H9 (cell line): Measurements from ENCODE around the gene CD3D. TPM values are rescaled to one million over a fixed set of nuclear protein-coding genes. Genes with fewer than 3 reads are reported as not detected.

ENCODE experiments used
- DNase-seq: peaks from one replicate; pipeline ENCODE4 v3.0.0-alpha.2; 2017
- H2AFZ ChIP-seq: one replicate; pipeline ENCODE4 v1.6.1; 2013; ENCODE audit warnings: mild to moderate bottlenecking, low read length, control low read depth, moderate library complexity
- H2AK5ac ChIP-seq: 2 replicates; pipeline ENCODE4 v1.6.1; 2013; ENCODE audit warnings: low read length, control low read depth, mixed read lengths; ENCODE audit not compliant: insufficient read length
- H2BK120ac ChIP-seq: one replicate; pipeline ENCODE4 v1.6.1; 2013; ENCODE audit warnings: low read depth, mild to moderate bottlenecking, low read length, control low read depth, inconsistent platforms; ENCODE audit not compliant: poor library complexity, severe bottlenecking
- H2BK12ac ChIP-seq: 2 replicates; pipeline ENCODE4 v1.6.1; 2013; ENCODE audit warnings: low read length, control low read depth, mixed read lengths, low read depth; ENCODE audit not compliant: insufficient read length
- H2BK15ac ChIP-seq: 2 replicates; pipeline ENCODE4 v1.6.1; 2013; ENCODE audit warnings: low read depth, low read length, control low read depth
- H2BK20ac ChIP-seq: one replicate; pipeline ENCODE4 v1.6.1; 2013; ENCODE audit warnings: low read depth, mild to moderate bottlenecking, low read length, control low read depth, inconsistent platforms; ENCODE audit not compliant: poor library complexity, severe bottlenecking
- H2BK5ac ChIP-seq: 2 replicates; pipeline ENCODE4 v1.6.1; 2013; ENCODE audit warnings: low read length, control low read depth, mixed read lengths; ENCODE audit not compliant: insufficient read length
- H3K14ac ChIP-seq: 2 replicates; pipeline ENCODE4 v1.6.1; 2013; ENCODE audit warnings: low read length, control low read depth; ENCODE audit not compliant: insufficient read depth
- H3K18ac ChIP-seq: 2 replicates; pipeline ENCODE4 v1.6.1; 2013; ENCODE audit warnings: low read depth, mild to moderate bottlenecking, mixed read lengths, low read length, control low read depth; ENCODE audit not compliant: insufficient read length
- H3K23ac ChIP-seq: 2 replicates; pipeline ENCODE4 v1.6.1; 2013; ENCODE audit warnings: low read length, control low read depth, mixed read lengths, low read depth; ENCODE audit not compliant: insufficient read length
- H3K23me2 ChIP-seq: 2 replicates; pipeline ENCODE4 v1.6.1; 2013; ENCODE audit warnings: low read depth, mild to moderate bottlenecking, mixed read lengths, low read length, control low read depth; ENCODE audit not compliant: insufficient read length, poor library complexity, severe bottlenecking
- H3K27ac ChIP-seq: 2 replicates; pipeline ENCODE4 v1.5.1; 2013; ENCODE audit warnings: low read length, control low read depth, mixed read lengths, low read depth; ENCODE audit not compliant: insufficient read length
- H3K27me3 ChIP-seq: 2 replicates; pipeline ENCODE4 v1.6.1; 2013; ENCODE audit warnings: low read length, control low read depth, inconsistent platforms; ENCODE audit not compliant: insufficient read depth
- H3K4ac ChIP-seq: 2 replicates; pipeline ENCODE4 v1.6.1; 2013; ENCODE audit warnings: low read depth, mild to moderate bottlenecking, control low read depth, inconsistent platforms, low read length, moderate library complexity
- H3K4me1 ChIP-seq: 2 replicates; pipeline ENCODE4 v1.6.1; 2013; ENCODE audit warnings: low read length, control low read depth, inconsistent platforms; ENCODE audit not compliant: insufficient read depth
- H3K4me2 ChIP-seq: 2 replicates; pipeline ENCODE4 v1.6.1; 2013; ENCODE audit warnings: low read length, control low read depth, mixed read lengths; ENCODE audit not compliant: insufficient read length, insufficient read depth
- H3K56ac ChIP-seq: 2 replicates; pipeline ENCODE4 v1.6.1; 2013; ENCODE audit warnings: low read depth, mild to moderate bottlenecking, mixed read lengths, low read length, control low read depth; ENCODE audit not compliant: insufficient read length
- H3K79me1 ChIP-seq: 2 replicates; pipeline ENCODE4 v1.6.1; 2013; ENCODE audit warnings: low read depth, mild to moderate bottlenecking, moderate library complexity, low read length, control low read depth, inconsistent platforms; ENCODE audit not compliant: insufficient read depth, poor library complexity, severe bottlenecking
- H3K79me2 ChIP-seq: 2 replicates; pipeline ENCODE4 v1.6.1; 2013; ENCODE audit warnings: low read length, control low read depth, inconsistent platforms; ENCODE audit not compliant: insufficient read depth
- H3K9ac ChIP-seq: 2 replicates; pipeline ENCODE4 v1.6.1; 2013; ENCODE audit warnings: low read length, control low read depth, mixed read lengths; ENCODE audit not compliant: insufficient read length; ENCODE audit errors: extremely low read depth
- H3K9me3 ChIP-seq: one replicate; pipeline ENCODE4 v1.6.1; 2013; ENCODE audit warnings: low read depth, low read length, inconsistent platforms; ENCODE audit not compliant: control insufficient read depth
- H3T11ph ChIP-seq: one replicate; pipeline ENCODE4 v1.6.1; 2013; ENCODE audit warnings: mild to moderate bottlenecking, low read length, control low read depth, inconsistent platforms
- H4K20me1 ChIP-seq: one replicate; pipeline ENCODE4 v1.6.1; 2013; ENCODE audit not compliant: control insufficient read depth, insufficient read length, insufficient read depth
- H4K5ac ChIP-seq: 2 replicates; pipeline ENCODE4 v1.6.1; 2013; ENCODE audit warnings: low read depth, mild to moderate bottlenecking, mixed read lengths, low read length, control low read depth; ENCODE audit not compliant: insufficient read length
- H4K8ac ChIP-seq: replicated peaks from 2 replicates; pipeline ENCODE4 v1.6.1; 2013; ENCODE audit warnings: low read length, control low read depth, mixed read lengths, low read depth; ENCODE audit not compliant: insufficient read length
- H4K91ac ChIP-seq: 2 replicates; pipeline ENCODE4 v1.6.1; 2013; ENCODE audit warnings: low read depth, mild to moderate bottlenecking, moderate library complexity, mixed read lengths, low read length, control low read depth; ENCODE audit not compliant: insufficient read length
- H3K27ac Mint-ChIP-seq, 3 experiments: 2 replicates in 2 of 3; 3 replicates in 1 of 3; pipeline ENCODE4 v1.8.0; 2020 to 2021; ENCODE audit warnings: mixed read lengths in 3 of 3, mild to moderate bottlenecking in 1 of 3, moderate library complexity in 1 of 3
- H3K27me3 Mint-ChIP-seq: 2 replicates; pipeline ENCODE4 v1.8.0; 2021; ENCODE audit warnings: low read depth, mild to moderate bottlenecking, moderate library complexity, mixed read lengths
- H3K36me3 Mint-ChIP-seq, 3 experiments: 2 replicates in 2 of 3; 3 replicates in 1 of 3; pipeline ENCODE4 v1.8.0; 2020 to 2021; ENCODE audit warnings: low read depth in 3 of 3, mixed read lengths in 3 of 3; ENCODE audit not compliant: insufficient read depth in 1 of 3
- H3K4me1 Mint-ChIP-seq, 2 experiments: 2 replicates each; pipeline ENCODE4 v1.8.0; 2020; ENCODE audit warnings: mixed read lengths in 2 of 2
- H3K4me3 Mint-ChIP-seq, 2 experiments: 2 replicates in 1 of 2; 3 replicates in 1 of 2; pipeline ENCODE4 v1.8.0; 2020 to 2021; ENCODE audit warnings: mild to moderate bottlenecking in 2 of 2, mixed read lengths in 2 of 2, moderate library complexity in 1 of 2
- H3K9me3 Mint-ChIP-seq, 2 experiments: 2 replicates in 1 of 2; 3 replicates in 1 of 2; pipeline ENCODE4 v1.8.0; 2020; ENCODE audit warnings: mild to moderate bottlenecking in 2 of 2, mixed read lengths in 2 of 2, moderate library complexity in 1 of 2
- CTCF ChIP-seq: fragments of 200-600 bp; sonication (generic); conservative IDR thresholded peaks from 3 replicates; pipeline ENCODE4 v1.8.0; 2021; ENCODE audit warnings: antibody characterized with exemption, mild to moderate bottlenecking
- total RNA-seq: library from RNA; stranded (reverse); gene quantifications from 2 replicates; pipeline ENCODE4 v1.2.1, GENCODE V29; 2021

Gene CD3D
- total RNA-seq, 1 experiment from 2014 or later: not detected

DNA sequence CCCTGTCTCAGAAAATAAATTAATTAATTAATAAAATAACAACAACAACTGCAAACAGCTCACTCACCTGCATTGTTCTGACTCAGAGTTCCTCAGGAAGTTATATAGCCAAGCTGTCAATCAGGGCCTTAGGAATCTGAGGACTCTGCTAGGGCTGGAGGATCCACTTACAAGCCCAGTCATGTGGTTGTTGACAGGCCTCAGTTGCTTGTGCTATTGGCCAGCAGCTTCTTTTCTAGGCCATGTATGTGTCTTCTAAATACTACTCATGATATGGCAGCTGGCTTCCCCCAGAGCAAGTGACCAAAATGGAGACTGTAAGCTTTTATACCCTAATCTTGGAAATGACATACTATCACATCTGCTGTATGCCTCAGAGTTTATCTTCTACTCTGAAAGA is 38.1 kb upstream of the CD3D start:
- no peak for DNase-seq
- H3T11ph ChIP-seq: no peak overlapping the region
- H3K79me2 ChIP-seq: no peaks in the 10 kb centered on the region
- H2BK12ac ChIP-seq: no peak overlapping the region
- no peak overlapping the region for H2BK20ac ChIP-seq
- H3K27ac Mint-ChIP-seq: no peak overlapping the region
- H3K4ac ChIP-seq: no peak overlapping the region
- H3K27ac ChIP-seq: no peak overlapping the region
- H3K56ac ChIP-seq: no peak overlapping the region
- no peak overlapping the region for H2AFZ ChIP-seq
- no peaks in the 10 kb centered on the region for H3K9me3 ChIP-seq
- no peaks in the 10 kb centered on the region for H3K4me1 ChIP-seq
- H3K27me3 ChIP-seq: no peaks in the 10 kb centered on the region
- H4K5ac ChIP-seq: no peak overlapping the region
- no peak overlapping the region for H2AK5ac ChIP-seq
- H4K91ac ChIP-seq: no peak overlapping the region
- H3K23me2 ChIP-seq: no peaks in the 10 kb centered on the region
- no peaks in the 10 kb centered on the region for H3K4me1 Mint-ChIP-seq
- H2BK15ac ChIP-seq: no peak overlapping the region
- H3K36me3 Mint-ChIP-seq: peaks cover 6 to 76% (median 40%) of the 10 kb centered on the region in 3 experiments
- H3K18ac ChIP-seq: no peak overlapping the region
- no peak overlapping the region for H2BK5ac ChIP-seq
- no peaks in the 10 kb centered on the region for H3K9me3 Mint-ChIP-seq
- no peaks in the 10 kb centered on the region for H3K27me3 Mint-ChIP-seq
- no peaks in the 10 kb centered on the region for H3K79me1 ChIP-seq
- H3K4me2 ChIP-seq: no peak overlapping the region
- no peak for TF ChIP-seq CTCF
- no peak overlapping the region for H2BK120ac ChIP-seq
- H3K9ac ChIP-seq: no peak overlapping the region
- no peak overlapping the region for H4K8ac ChIP-seq
- H3K23ac ChIP-seq: no peak overlapping the region
- H3K14ac ChIP-seq: no peak overlapping the region
- no peaks in the 10 kb centered on the region for H4K20me1 ChIP-seq
- no peak overlapping the region for H3K4me3 Mint-ChIP-seq
